ENCODE measurements around the gene ANXA2R.
"Not testable (repeated sequence)": the region's sequence is repeated elsewhere in the genome, so short reads cannot be mapped to it uniquely, and the experiment has no call there.

- not testable (repeated sequence) for TF ChIP-seq CTCF (IDR thresholded peaks at IDR 0.05); POLR2AphosphoS5 (IDR thresholded peaks at IDR 0.05; ENCODE audit: low read depth, low read length); REST (IDR thresholded peaks at IDR 0.05; ENCODE audit: insufficient read depth in 1 of 2, low read depth in 2 of 2, low read length in 1 of 2); TCF7L2 (IDR thresholded peaks at IDR 0.05; ENCODE audit: low read depth, low read length); SIN3A (IDR thresholded peaks at IDR 0.05; ENCODE audit: borderline replicate concordance, insufficient read depth, low read depth, low read length)
Observed at GRCh38 chr5:43025184-43025950, 14.8 kb downstream of the ANXA2R start.

All from Panc1 (cell line).